C4-2B (cell line): Measurements from ENCODE around the gene CIB2.

ENCODE experiments used
- CTCF ChIP-seq: fragments of 450-650 bp; conservative IDR thresholded peaks from 2 replicates; pipeline ENCODE4 v1.5.1; 2017; ENCODE audit warnings: mild to moderate bottlenecking
- ZFX ChIP-seq: fragments of 450-650 bp; IDR thresholded peaks from 2 replicates; pipeline ENCODE4 v1.6.1; 2017

- no peak for TF ChIP-seq CTCF
- no peak for TF ChIP-seq ZFX
These were observed 65.9 kb downstream of the CIB2 start for GRCh38 chr15:78065284-78065872.
